ENCODE data around the gene PLK3. TPM values are rescaled to one million over a fixed set of nuclear protein-coding genes. Genes with fewer than 3 reads are reported as not detected.

PLK3 gene
- total RNA-seq, 2 donors from 2014 or later: 103 to 142 TPM

GRCh38 chr1:44806704-44807363 lies 6.7 kb downstream of the PLK3 start, which contains the start of gene DYNLT4:
Gene DYNLT4 (minus strand): TSS chr1:44807351. CDS start chr1:44806668, 683 bp downstream.
- DNase-seq (ENCODE audit: low spot score) (no peak), ATAC-seq (ENCODE audit: insufficient number of reproducible peaks, low FRiP score, low read depth) (peak; percentile 0)
- Histone ChIP-seq H3K36me3 (peaks cover 33% of the 10 kb centered on the region), H3K4me3 (peak within 1 kb of the TSS; percentile 59), H3K4me1 (ENCODE audit: control insufficient read depth in 1 of 2, low read depth in 2 of 2) (peaks cover 65 to 100% of the 10 kb centered on the region in 2 donors), H3K27me3 (replicated peaks; ENCODE audit: insufficient read depth) (no peaks in the 10 kb centered on the region), H3K27ac (peak within 1 kb of the TSS; percentile 99 to 100), H3K9me3 (no peaks in the 10 kb centered on the region)
- no peak for TF ChIP-seq CTCF (IDR thresholded peaks at IDR 0.05)

- ATAC-seq (ENCODE audit: insufficient number of reproducible peaks, low FRiP score, low read depth): peak; percentile 75
- TF ChIP-seq CTCF (IDR thresholded peaks at IDR 0.05): no peak
- peaks cover 64 to 100% of the 10 kb centered on the region in 2 donors for H3K4me1 ChIP-seq (ENCODE audit: control insufficient read depth in 1 of 2, low read depth in 2 of 2)
Measured at GRCh38 chr1:44807364-44808062, 7.3 kb downstream of the PLK3 start.

DNA sequence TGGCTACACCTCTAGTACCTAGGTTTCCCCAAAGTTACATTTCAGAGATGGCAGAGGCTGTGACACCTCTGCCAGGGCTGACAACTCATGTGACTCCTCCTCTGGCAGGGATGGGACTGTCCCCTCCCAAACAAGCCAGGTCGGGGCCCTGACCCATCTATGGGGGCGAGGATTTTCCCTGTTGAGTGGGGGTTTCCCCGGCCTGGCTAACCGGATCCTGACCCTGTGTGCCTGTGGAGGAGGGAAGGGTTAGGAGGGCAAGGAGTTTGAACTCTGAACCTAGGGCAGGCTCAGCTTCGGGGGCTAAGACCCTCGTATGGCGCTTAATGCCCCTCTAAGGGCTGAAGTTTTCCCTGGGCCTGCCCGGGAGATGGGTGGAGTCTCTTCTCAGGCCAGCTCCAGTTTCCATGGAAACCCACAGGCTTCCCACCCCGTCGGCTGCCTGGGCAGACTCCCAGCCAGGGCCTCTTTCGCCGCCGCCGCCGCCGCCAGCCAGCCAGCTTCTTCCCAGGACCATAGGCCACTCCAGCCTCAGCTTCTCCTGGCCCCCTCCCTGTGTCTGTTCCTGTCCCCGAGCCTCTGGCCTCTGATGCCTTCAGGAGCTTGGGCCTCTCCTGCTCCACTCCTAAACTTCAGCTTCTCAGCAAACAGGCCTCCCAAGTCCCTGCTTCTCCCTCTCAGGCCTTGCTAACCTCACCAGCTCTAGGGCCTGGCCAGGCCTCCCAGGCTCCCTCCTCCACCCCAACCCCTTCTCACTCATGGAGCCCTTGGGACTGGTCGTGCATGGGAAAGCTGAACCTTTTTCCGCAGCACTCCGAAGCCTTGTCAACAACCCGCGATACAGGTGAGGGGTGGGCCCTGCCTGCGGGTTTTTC lies 8.1 kb downstream of the PLK3 start, which contains the start of gene BTBD19:
TSS of gene BTBD19 (plus strand) at position 461 of the 875 bp plus-strand sequence. CDS start at position 759, 298 bp downstream.
- peaks cover 57 to 100% of the 10 kb centered on the region in 2 donors for H3K4me1 ChIP-seq (ENCODE audit: control insufficient read depth in 1 of 2, low read depth in 2 of 2)
- TF ChIP-seq CTCF (IDR thresholded peaks at IDR 0.05): no peak
- H3K27me3 ChIP-seq (replicated peaks; ENCODE audit: insufficient read depth): no peaks in the 10 kb centered on the region
- peak within 1 kb of the TSS; percentile 59 for H3K4me3 ChIP-seq
- peak; percentile 23 for ATAC-seq (ENCODE audit: insufficient number of reproducible peaks, low FRiP score, low read depth)
- no peaks in the 10 kb centered on the region for H3K9me3 ChIP-seq
- DNase-seq (ENCODE audit: low spot score): no peak
- peaks cover 28% of the 10 kb centered on the region for H3K36me3 ChIP-seq
- peak within 1 kb of the TSS; percentile 99 to 100 for H3K27ac ChIP-seq

More at GRCh38 chr1:44807364-44808062, 7.3 kb downstream of the PLK3 start:
- no peaks in the 10 kb centered on the region for H3K9me3 ChIP-seq
- no peaks in the 10 kb centered on the region for H3K27me3 ChIP-seq (replicated peaks; ENCODE audit: insufficient read depth)
- peaks cover 33% of the 10 kb centered on the region for H3K36me3 ChIP-seq
- H3K4me3 ChIP-seq: peak overlapping the region; percentile 59
- DNase-seq (ENCODE audit: low spot score): peak; percentile 98
- H3K27ac ChIP-seq: peak overlapping the region; percentile 99 to 100

- DNase-seq (ENCODE audit: low spot score): no peak
Measured at GRCh38 chr1:44808938-44809917, 9.1 kb downstream of the PLK3 start.

More at GRCh38 chr1:44808938-44809917, 9.1 kb downstream of the PLK3 start:
- no peak for ATAC-seq (ENCODE audit: insufficient number of reproducible peaks, low FRiP score, low read depth)
- Histone ChIP-seq H3K4me3 (peak overlapping the region; percentile 59), H3K27me3 (replicated peaks; ENCODE audit: insufficient read depth) (no peaks in the 10 kb centered on the region), H3K9me3 (no peaks in the 10 kb centered on the region), H3K27ac (peak overlapping the region; percentile 99 to 100), H3K36me3 (peaks cover 24% of the 10 kb centered on the region), H3K4me1 (ENCODE audit: control insufficient read depth in 1 of 2, low read depth in 2 of 2) (peaks cover 54 to 92% of the 10 kb centered on the region in 2 donors)
- TF ChIP-seq CTCF (IDR thresholded peaks at IDR 0.05): no peak
